Loucy (cell line): ENCODE data around the gene STAU1.

Source experiments
- EZH2phosphoT487 ChIP-seq: fragments of 200-600 bp; IDR thresholded peaks from 2 replicates; pipeline ENCODE4 v1.6.1; 2018; ENCODE audit warnings: antibody characterized with exemption, mild to moderate bottlenecking, moderate library complexity, borderline replicate concordance
- TF ChIP-seq, protein P1 (sequence below): fragments of 200-600 bp; sonication (generic); conservative IDR thresholded peaks from 2 replicates; pipeline ENCODE4 v1.5.1; 2014; ENCODE audit warnings: mild to moderate bottlenecking, antibody characterized with exemption, low read length

- TF ChIP-seq, protein P1, sequence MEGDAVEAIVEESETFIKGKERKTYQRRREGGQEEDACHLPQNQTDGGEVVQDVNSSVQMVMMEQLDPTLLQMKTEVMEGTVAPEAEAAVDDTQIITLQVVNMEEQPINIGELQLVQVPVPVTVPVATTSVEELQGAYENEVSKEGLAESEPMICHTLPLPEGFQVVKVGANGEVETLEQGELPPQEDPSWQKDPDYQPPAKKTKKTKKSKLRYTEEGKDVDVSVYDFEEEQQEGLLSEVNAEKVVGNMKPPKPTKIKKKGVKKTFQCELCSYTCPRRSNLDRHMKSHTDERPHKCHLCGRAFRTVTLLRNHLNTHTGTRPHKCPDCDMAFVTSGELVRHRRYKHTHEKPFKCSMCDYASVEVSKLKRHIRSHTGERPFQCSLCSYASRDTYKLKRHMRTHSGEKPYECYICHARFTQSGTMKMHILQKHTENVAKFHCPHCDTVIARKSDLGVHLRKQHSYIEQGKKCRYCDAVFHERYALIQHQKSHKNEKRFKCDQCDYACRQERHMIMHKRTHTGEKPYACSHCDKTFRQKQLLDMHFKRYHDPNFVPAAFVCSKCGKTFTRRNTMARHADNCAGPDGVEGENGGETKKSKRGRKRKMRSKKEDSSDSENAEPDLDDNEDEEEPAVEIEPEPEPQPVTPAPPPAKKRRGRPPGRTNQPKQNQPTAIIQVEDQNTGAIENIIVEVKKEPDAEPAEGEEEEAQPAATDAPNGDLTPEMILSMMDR: no peak
- no peak for TF ChIP-seq EZH2phosphoT487
Measured at GRCh38 chr20:49230561-49231133, 42.5 kb upstream of the STAU1 start.
